Renal cortex interstitium (tissue), 11 donors: ENCODE results near the gene PLVAP. TPM values are rescaled to one million over a fixed set of nuclear protein-coding genes. Genes with fewer than 3 reads are reported as not detected.
A peak's percentile ranks its signal among the peaks of the same experiment; 100 is the strongest.

Experiments used
- DNase-seq, 11 donors: peaks; one replicate each; pipeline ENCODE4 v3.0.0-alpha.2; 2013; ENCODE audit warnings: low read depth in 9 of 11, low spot score in 4 of 11; ENCODE audit errors: extremely low read depth in 1 of 11
- polyA plus RNA-seq, 3 donors: library from polyadenylated mRNA; unstranded; fragments of 120-200 nt; gene quantifications; one replicate each; pipeline ENCODE4 v1.2.1, GENCODE V29; 2013; ENCODE audit not compliant: insufficient read length in 3 of 3

PLVAP gene
- polyA plus RNA-seq, 3 donors: 142 to 223 (median 176) TPM

DNA sequence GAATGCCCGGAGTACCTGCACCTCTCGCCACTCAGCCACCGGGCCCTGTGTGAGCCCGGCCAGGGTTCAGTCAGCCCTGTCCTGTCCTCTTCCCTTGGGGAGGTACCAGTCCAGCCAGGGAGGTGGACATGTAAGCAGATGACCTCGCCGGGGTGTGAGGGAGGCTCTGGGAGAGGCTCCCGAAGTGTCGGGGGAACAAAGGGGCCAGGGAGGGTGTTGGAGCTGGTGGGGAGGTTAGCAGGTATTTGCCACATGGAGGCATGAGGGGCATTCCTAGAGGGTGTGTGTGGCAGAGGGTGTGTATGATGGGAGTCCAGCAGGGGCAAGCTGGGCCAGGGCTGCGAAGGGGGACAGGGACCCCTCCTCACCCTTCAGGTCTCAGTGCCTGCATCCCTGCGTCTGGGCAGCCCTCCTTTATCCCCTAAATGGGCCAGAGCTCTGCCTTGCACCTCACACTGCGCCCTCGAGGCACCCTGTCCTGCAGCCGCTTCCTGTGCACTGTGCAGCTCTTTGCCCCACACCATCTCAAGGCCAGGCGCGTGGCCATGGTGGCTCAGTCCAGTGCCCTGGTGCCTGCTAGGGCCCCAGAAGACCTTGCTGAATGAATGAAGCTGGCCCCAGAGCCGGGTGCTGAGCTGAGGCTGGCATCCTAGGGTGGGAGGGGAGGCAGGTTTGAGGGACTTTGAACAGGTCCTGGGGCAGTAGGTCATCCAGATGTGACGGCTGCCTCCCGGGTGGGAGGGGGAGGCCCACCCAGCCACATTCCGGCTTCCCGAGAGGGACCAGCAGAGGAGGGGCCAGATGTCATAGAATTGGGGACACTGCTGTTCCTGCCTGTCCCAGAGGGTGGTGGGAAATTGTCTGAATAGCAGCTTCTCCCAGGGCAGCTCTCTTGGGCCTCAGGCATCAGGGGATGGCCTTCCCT lies 64.7 kb downstream of the PLVAP start:
- DNase-seq: no peak

GRCh38 chr19:17311455-17312188 lies 65.5 kb downstream of the PLVAP start:
- no peak for DNase-seq

DNA sequence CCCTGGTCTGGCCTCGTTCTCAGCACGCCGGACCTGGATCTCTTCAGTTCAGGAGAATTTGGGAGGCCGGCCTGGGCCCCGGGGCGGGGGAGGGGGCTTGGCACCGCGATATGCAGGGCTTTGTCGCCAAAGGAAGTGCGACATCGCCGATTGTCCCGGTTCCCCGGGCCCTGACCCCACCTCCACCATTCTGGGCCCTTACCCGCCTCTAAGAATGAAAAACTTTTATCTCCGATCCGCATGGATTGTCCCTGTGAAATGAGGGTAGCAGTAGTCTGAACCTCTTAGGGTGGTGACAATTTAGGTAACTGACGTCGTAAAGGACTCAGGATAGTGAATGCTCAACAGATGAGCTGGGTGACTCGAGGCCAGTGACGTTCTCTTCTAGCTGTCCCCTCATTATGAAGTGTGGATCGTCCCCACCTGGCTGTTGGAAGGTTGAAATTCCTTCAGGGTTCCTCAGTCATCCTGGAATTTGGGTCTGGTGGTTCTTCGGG lies 67.1 kb downstream of the PLVAP start:
- DNase-seq: no peak

DNA sequence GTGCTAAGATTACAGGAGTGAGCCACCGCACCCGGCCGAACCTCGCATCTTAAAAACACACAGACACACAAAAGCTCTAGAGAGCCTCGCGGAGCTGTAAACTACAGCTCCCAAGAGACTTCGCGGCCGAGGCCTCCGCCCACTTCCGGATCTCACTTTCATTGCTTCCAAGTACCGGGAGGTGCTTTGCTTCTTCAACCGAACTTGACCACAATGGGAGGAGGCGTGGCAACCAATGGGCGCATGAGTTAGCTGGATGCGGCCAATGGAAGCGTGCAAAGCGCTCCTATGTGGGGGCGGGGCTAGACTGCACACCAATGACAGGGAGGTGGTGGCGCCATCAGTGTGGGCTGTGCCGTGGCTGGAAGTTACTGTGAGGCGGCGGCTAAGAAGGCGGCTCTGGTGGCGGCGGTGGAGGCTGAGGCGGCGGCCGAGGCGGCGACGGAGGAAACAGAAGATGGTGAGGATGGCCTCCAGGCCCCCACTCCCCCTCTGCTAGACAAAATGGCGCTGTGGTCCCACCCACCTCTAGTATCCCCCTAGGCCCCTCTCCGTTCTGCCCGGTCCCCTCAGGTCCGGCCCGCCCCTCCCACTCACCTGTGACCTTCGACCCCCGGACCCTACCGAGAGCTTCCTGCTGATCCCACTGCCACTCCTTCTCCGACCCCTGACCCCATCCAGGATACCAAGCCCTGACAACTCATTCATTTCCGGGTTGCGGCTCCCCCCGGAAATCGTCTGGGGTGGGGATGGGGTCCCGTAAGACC lies 67.8 kb downstream of the PLVAP start, which contains the start of gene DDA1:
TSS of gene DDA1 (plus strand) at position 366 of the 767 bp plus-strand sequence. CDS start at position 458, 92 bp downstream.
- peak; percentile 97 to 100 (median 99) for DNase-seq

DNA sequence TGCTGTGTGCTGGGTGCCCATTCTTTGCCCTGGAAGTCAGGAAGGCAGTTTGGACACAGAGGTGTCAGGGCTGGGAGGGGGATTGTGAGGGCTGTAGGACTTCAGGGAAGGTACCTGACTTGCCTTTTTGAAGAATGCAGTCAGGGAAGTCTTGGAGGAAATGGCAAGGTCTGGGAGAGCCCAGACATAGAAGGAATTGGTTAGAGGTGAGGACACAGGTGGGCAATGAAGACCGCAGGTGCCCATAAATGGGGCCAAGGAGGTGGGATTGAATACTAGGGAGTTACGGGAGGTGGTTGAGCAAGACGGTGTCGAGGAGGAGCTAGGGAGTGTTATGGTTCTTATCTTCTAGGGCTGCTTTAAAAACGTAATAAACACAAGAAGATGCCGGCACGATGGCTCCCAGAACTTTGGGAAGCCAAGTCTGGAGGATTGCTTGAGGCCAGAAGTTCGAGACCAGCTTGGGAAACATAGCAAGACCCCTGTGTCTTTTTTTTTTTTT lies 69.2 kb downstream of the PLVAP start:
- no peak for DNase-seq

GRCh38 chr19:17306285-17306714 lies 70.8 kb downstream of the PLVAP start:
- DNase-seq: no peak

DNA sequence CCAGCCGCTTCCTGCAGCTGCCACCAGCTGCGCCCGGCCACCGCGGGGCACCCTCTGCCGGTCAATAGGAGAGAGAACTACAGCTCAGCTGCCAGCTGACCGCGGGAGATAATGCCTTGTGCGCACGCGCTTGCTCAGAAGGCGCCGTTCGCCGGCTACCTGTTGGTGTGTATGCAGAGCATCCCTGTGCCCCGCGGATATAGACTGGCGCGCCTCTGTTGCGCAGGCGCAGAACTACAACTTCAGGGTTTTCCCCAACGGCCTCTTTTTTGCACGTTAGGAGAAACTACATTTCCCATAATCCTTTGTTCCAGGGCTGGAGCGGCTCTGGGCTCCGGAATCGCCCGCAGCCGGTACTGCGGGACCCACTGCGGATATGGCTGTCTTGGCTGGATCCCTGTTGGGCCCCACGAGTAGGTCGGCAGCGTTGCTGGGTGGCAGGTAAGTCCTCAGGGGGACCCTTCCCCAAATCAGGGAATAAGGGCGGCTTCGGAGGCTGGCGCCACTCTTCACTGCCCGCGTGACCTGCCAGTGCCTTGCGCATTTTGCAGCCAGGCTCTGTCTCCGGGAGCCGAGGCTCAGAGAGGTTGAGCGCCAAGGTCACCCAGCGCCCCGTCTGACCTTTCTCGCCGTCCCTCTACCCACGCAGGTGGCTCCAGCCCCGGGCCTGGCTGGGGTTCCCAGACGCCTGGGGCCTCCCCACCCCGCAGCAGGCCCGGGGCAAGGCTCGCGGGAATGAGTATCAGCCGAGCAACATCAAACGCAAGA lies 71.4 kb downstream of the PLVAP start, which contains the start of gene MRPL34:
TSS of gene MRPL34 (plus strand) at position 356 of the 768 bp plus-strand sequence. CDS start at position 377, 21 bp downstream.
- peak; percentile 90 to 97 (median 96) for DNase-seq

DNA sequence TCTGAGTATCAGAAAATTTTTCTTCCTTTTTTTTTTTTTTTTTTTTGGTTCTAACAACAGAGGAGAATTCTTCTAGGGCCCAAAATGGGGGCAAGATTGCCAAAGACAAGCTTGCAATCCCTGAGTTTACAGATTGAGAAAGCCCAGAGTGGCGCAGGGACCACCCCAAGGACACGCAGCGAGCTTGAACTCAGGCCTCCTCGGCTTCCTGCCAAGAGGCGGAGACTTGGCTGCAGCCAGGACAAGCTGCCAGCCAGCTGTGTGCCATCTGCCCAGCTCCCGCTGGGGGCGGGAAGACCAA lies 72.0 kb downstream of the PLVAP start:
- DNase-seq: no peak

GRCh38 chr19:17304386-17305215 lies 72.5 kb downstream of the PLVAP start:
- no peak for DNase-seq

DNA sequence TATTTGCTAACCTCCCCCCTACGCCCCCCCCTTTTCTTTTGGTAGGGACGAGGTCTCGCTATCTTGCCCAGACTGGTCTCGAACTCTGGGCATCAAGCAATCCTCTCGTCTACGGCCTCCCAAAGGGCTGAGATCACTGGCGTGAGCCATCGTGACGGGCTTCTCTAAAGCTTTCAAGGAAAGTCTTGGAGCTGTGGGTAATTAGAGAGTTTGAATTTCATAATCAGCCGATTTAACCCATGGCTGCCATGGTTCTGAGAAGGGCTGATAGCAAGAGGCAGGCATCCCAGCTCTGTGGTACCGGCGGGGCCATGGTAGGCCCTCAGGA lies 73.2 kb downstream of the PLVAP start:
- DNase-seq: no peak

DNA sequence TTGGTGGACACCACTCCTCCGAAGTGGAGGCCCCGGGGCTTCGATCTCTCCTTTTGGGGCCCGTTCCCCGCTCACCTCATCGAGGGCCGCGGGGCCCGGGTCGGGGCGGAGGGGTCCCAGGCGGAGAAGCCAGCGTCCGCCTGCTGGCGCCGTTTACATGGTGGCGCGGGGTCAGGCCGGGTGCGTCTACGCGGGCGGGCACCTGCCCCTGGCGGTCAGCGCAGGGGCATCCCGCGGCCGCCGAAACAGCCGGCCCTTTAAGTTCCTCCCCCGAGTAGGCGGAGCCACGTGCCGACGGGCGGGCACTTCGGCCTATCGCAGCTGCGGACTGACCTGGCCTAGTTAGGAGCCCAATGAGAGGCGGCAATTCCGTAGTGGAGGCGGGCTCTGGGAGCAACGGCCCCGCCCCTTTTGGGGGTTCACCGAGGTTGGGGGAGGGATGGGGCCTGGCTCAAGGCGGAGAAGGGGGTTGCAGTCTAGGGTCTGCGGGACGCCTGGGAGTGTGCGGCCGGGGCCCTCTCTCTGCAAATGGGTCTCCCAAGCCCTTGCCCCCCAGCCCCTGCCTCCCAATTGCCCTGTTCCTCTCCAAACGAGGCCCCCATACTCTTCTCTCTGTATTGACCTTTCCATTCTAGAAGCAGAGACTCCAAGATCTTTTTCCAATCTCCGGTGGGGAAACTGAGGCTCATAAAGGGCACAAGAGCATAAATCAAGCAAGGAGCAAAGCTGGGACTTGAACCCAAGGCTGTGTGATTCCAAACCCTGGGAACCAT lies 73.8 kb downstream of the PLVAP start, which contains the start of gene ABHD8:
TSS of gene ABHD8 (minus strand) at position 259 of the 773 bp plus-strand sequence. CDS start 1,809 bp downstream, outside the sequence.
- peak; percentile 83 to 95 (median 92) for DNase-seq

- no peak for DNase-seq
These were observed 74.6 kb downstream of the PLVAP start for GRCh38 chr19:17302391-17303166.
